Activated CD8-positive, alpha-beta memory T cell treated with anti-CD3 and anti-CD28 coated beads, Interleukin-2, amount 10 ng/mL, durations not matched to agents 7 days and 5 days (primary cell): ENCODE results near the gene RXRA. TPM values are rescaled to one million over a fixed set of nuclear protein-coding genes. Genes with fewer than 3 reads are reported as not detected.

Experiments used
- ATAC-seq: fragments of 150-1000 bp; cut with Tn5 transposase; one replicate; pipeline ENCODE4 v1.10.0; 2021; ENCODE audit warnings: moderate library complexity
- CTCF ChIA-PET: fragments of 350-600 bp; sonication (Branson Sonifier 250); formaldehyde crosslinking; loops from one replicate; lab custom pipeline; 2021; ENCODE audit warnings: antibody characterized with exemption; lab: Charles Lee
- DNase-seq: peaks from one replicate; pipeline ENCODE4 v3.0.0-alpha.2; 2020
- H3K27ac Mint-ChIP-seq: one replicate; pipeline ENCODE4 v1.8.0; 2021; ENCODE audit warnings: mild to moderate bottlenecking, mixed read lengths
- H3K27me3 Mint-ChIP-seq: one replicate; pipeline ENCODE4 v1.8.0; 2021; ENCODE audit warnings: mixed read lengths
- H3K36me3 Mint-ChIP-seq: one replicate; pipeline ENCODE4 v1.8.0; 2021; ENCODE audit warnings: mild to moderate bottlenecking, mixed read lengths
- H3K4me1 Mint-ChIP-seq: one replicate; pipeline ENCODE4 v1.8.0; 2021; ENCODE audit warnings: mixed read lengths
- H3K4me3 Mint-ChIP-seq: one replicate; pipeline ENCODE4 v1.8.0; 2021; ENCODE audit warnings: mild to moderate bottlenecking, moderate library complexity, mixed read lengths
- H3K9me3 Mint-ChIP-seq: one replicate; pipeline ENCODE4 v1.8.0; 2022; ENCODE audit warnings: low read depth, mixed read lengths
- total RNA-seq, 2 experiments: library from RNA; stranded (reverse); gene quantifications; one replicate each; pipeline ENCODE4 v1.2.3, GENCODE V29; 2021

RXRA gene
- total RNA-seq, 2 experiments from 2014 or later = 0.91 to 1.5 TPM

DNA sequence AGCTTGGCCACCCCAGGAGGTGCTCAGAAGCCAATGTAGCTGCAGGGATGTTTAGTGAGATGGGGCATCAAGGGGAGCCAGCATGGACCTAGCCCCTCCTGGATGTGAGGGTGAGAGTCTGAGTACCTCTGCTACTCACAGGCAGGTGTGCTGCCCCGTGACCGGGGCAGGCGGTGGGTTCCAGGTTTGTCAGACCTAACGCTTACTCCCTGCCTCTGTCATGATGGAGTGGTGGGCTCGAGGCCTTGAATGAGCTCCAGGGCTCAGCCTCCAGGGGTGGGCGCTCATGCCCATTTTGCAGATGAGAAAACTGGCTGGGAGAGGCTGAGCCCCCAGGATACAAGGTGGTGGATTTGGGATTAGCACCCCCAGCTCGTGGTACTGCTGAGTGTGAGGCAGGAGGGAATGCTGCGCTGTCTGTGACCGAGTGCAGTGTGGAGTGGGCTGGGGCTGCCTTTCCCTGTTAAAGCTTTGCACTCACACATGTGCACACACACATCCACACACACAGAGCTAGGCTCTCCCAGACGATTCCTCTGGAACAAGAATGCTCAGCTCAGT is 1.5 kb downstream of the RXRA start:
- no peak overlapping the region for H3K27ac Mint-ChIP-seq
- H3K27me3 Mint-ChIP-seq = peaks cover 42% of the 10 kb centered on the region
- no peak for DNase-seq
- CTCF ChIA-PET = interaction anchor here (0.7 to 1.3 kb wide), 2 partner anchors 16 to 122 kb away, joined by 3 read pairs; no protein-coding TSS in a partner anchor
- H3K36me3 Mint-ChIP-seq = no peaks in the 10 kb centered on the region
- no peak for ATAC-seq
- H3K9me3 Mint-ChIP-seq = no peaks in the 10 kb centered on the region
- no peak overlapping the region for H3K4me3 Mint-ChIP-seq
- peaks cover 2% of the 10 kb centered on the region for H3K4me1 Mint-ChIP-seq

DNA sequence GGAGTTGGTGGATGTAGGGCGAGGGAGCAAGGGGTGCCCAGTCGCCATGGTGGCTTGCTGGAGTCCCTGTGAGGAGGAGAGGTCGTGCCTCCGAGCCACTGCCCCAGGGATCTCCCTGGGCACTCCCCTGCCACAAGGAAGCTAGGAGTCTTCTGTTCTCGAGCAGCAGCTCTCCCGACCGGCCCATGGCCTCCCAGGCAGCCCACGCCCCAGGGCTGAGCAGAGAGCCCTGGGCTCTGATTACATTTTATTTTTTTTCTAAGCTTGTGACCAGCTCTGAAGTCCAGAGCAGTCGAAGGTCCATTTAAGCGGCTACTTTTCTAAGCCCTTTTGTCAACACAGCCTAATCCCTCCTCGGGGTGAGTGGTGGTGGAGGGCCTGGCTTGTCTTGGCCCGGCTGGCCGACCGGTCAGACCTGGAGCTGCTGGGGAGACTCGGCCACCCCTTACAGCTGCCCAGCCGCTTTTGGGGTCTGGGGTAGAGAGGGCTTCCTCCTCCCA is 2.1 kb downstream of the RXRA start:
- no peak overlapping the region for H3K27ac Mint-ChIP-seq
- peaks cover 2% of the 10 kb centered on the region for H3K4me1 Mint-ChIP-seq
- DNase-seq (no peak), ATAC-seq (no peak)
- CTCF ChIA-PET = interaction anchor here (0.7 to 1.3 kb wide), 2 partner anchors 16 to 121 kb away, joined by 3 read pairs; no protein-coding TSS in a partner anchor
- no peak overlapping the region for H3K4me3 Mint-ChIP-seq
- H3K9me3 Mint-ChIP-seq = no peaks in the 10 kb centered on the region
- H3K36me3 Mint-ChIP-seq = no peaks in the 10 kb centered on the region
- peaks cover 35% of the 10 kb centered on the region for H3K27me3 Mint-ChIP-seq

DNA sequence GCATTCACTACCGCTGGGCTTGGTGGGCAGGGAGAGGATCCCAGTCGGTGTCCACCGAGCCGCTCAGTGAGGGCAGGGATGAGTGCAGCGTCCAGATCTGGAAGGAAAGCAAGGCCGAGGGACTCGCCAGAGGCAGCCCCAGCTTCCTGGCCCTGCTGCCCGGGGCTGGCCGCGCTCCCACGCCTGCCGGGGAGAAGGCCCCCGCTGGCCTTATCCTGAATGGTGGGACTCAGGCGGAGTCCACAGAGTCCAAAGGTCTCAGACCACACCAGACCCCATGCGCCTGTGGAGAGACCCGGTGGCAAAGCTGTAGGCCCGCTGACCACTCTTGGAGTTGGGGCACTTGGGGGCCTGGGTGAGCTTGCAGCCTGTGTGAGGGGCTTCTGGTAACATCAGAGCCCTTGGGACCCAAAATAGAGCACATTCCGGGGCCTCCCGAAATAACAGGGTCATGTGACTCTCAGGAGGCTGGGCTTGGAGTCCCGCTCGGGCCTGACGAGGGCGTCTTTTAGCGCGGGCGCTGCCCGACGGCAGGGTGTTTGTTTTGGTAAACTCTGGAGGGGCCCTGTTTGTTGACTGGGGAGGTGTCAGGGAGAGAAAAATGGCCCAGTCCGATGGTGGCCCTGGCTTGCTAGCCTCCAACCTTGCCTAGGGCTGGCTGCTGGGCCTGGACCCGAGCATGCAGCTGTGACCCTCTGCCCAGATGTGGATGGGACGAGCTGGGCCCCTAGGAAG is 2.8 kb downstream of the RXRA start:
- CTCF ChIA-PET = interaction anchor here (1.3 kb wide), 1 partner anchor 121 kb away, joined by 3 read pairs; no protein-coding TSS in a partner anchor
- H3K9me3 Mint-ChIP-seq = no peaks in the 10 kb centered on the region
- ATAC-seq = no peak
- H3K36me3 Mint-ChIP-seq = no peaks in the 10 kb centered on the region
- peaks cover 2% of the 10 kb centered on the region for H3K4me1 Mint-ChIP-seq
- H3K27ac Mint-ChIP-seq = no peak overlapping the region
- H3K27me3 Mint-ChIP-seq = peaks cover 29% of the 10 kb centered on the region
- no peak for DNase-seq
- H3K4me3 Mint-ChIP-seq = no peak overlapping the region

- no peaks in the 10 kb centered on the region for H3K9me3 Mint-ChIP-seq
- H3K4me3 Mint-ChIP-seq = no peak overlapping the region
- H3K27me3 Mint-ChIP-seq = peaks cover 24% of the 10 kb centered on the region
- peaks cover 2% of the 10 kb centered on the region for H3K4me1 Mint-ChIP-seq
- CTCF ChIA-PET = no interaction called here
- DNase-seq (no peak), ATAC-seq (no peak)
- H3K27ac Mint-ChIP-seq = no peak overlapping the region
- no peaks in the 10 kb centered on the region for H3K36me3 Mint-ChIP-seq
These were observed 3.3 kb downstream of the RXRA start for GRCh38 chr9:134329576-134329855.

DNA sequence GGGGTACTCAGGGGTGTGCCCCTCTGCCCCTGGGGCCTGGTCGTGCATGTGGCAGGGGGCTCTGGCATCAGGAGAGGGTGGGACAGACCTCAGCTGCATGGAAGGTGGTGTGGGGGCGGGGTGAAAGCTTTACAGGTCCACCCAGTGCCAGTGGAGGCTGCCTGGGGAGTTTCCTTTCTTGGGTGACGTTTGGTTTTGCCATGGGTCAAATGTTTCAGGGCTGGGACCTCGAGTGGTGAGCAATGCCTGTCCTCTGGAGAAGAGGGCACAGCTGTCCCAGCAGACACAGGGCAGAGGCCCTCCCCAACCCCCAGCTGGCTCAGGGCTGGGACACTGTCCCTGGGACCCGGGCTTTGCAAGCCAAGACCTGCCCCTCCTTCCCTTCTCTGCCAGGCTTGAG is 3.6 kb downstream of the RXRA start:
- Mint-ChIP-seq H3K4me3 (no peak overlapping the region), H3K4me1 (peaks cover 2% of the 10 kb centered on the region), H3K27me3 (peaks cover 20% of the 10 kb centered on the region), H3K9me3 (no peaks in the 10 kb centered on the region), H3K36me3 (no peaks in the 10 kb centered on the region), H3K27ac (no peak overlapping the region)
- CTCF ChIA-PET = no interaction called here
- no peak for ATAC-seq
- no peak for DNase-seq

DNA sequence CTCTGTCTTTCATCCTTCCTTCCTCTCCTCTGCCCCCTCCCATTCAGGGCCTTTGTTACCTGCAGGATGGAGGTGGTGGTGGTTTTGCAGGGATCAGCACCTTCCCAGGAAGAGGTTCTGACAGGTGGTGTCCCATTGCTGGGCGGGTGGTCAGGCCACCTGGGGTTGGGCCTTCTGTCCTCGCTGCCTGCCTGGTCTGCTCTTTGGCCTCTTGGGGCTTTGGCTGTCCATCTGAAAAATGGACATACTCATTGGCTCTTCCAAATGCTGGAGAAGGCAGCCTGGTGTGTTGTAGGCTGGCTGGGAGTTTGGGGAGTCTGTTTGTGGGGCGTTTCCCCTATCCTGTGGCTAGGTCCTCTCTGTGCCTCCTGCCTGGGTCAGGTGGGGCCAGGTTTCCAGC is 4.3 kb downstream of the RXRA start:
- Mint-ChIP-seq H3K27me3 (peaks cover 18% of the 10 kb centered on the region), H3K27ac (no peak overlapping the region), H3K9me3 (no peaks in the 10 kb centered on the region), H3K36me3 (no peaks in the 10 kb centered on the region), H3K4me1 (no peaks in the 10 kb centered on the region), H3K4me3 (no peak overlapping the region)
- CTCF ChIA-PET = no interaction called here
- DNase-seq (no peak), ATAC-seq (no peak)

- DNase-seq (no peak), ATAC-seq (no peak)
- Mint-ChIP-seq H3K27ac (no peak overlapping the region), H3K4me3 (no peak overlapping the region), H3K9me3 (no peaks in the 10 kb centered on the region), H3K36me3 (no peaks in the 10 kb centered on the region), H3K4me1 (no peaks in the 10 kb centered on the region), H3K27me3 (peaks cover 18% of the 10 kb centered on the region)
- CTCF ChIA-PET = no interaction called here
These were observed 5.2 kb downstream of the RXRA start for GRCh38 chr9:134331186-134332025.

DNA sequence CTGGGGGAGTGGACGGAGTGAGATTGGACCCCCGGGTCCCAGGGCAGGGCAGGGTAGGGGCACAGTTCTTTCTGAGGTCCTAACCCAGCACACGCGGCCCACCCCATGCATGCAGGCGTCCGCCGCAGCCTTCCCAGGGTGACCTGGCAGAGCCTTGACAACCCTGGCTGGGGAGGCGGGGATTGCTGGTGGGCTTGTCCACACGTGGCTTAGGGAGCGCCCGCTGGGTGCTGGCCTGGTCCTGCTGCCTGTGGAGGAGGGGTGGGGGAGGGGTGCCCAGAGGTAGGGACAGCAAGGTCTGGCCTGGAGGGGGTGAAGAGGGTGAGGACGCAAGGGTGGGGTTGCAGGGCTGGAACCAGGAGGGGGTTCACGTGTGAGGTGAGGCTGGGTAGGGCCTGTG is 6.0 kb downstream of the RXRA start:
- H3K36me3 Mint-ChIP-seq = no peaks in the 10 kb centered on the region
- H3K27me3 Mint-ChIP-seq = peaks cover 15% of the 10 kb centered on the region
- DNase-seq (no peak), ATAC-seq (no peak)
- no peak overlapping the region for H3K4me3 Mint-ChIP-seq
- no peak overlapping the region for H3K27ac Mint-ChIP-seq
- H3K9me3 Mint-ChIP-seq = no peaks in the 10 kb centered on the region
- CTCF ChIA-PET = no interaction called here
- no peaks in the 10 kb centered on the region for H3K4me1 Mint-ChIP-seq

- H3K4me1 Mint-ChIP-seq = no peaks in the 10 kb centered on the region
- DNase-seq (no peak), ATAC-seq (no peak)
- no peaks in the 10 kb centered on the region for H3K36me3 Mint-ChIP-seq
- H3K9me3 Mint-ChIP-seq = no peaks in the 10 kb centered on the region
- CTCF ChIA-PET = no interaction called here
- no peak overlapping the region for H3K27ac Mint-ChIP-seq
- H3K27me3 Mint-ChIP-seq = peaks cover 9% of the 10 kb centered on the region
- no peak overlapping the region for H3K4me3 Mint-ChIP-seq
These were observed 6.6 kb downstream of the RXRA start for GRCh38 chr9:134332841-134333233.

DNA sequence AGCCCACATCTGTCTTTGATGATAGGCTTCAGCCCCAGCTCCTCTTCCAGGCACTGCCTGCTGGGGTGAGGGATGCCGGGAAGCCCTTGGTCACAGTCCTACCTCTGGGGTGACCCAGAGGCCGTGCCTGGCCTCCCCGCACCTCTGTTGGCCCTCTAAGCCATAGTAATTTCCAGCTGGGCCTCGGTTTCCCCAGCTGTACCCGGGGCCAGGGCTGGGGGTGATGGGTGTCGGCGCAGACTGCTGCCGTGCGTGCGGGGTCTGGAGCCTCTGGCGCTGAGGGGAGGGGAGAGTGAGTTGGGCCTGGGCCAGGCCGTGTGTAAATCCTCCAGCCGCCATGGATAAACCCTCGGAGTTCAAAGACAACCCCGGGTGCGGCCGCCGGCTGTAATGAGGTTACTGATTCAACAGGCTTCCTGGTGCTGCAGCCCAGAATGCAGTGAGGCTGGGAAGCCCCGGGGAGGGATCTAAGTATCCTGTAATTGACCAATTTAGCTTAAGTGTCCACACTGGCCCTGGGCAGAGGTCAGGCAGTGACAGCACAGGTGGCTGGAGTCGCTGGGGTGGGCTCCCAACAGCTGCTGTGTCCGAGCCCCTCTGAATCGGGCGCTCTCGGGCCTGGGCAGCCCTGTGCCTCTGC is 7.1 kb downstream of the RXRA start:
- no peaks in the 10 kb centered on the region for H3K36me3 Mint-ChIP-seq
- H3K4me1 Mint-ChIP-seq = no peaks in the 10 kb centered on the region
- H3K4me3 Mint-ChIP-seq = no peak overlapping the region

DNA sequence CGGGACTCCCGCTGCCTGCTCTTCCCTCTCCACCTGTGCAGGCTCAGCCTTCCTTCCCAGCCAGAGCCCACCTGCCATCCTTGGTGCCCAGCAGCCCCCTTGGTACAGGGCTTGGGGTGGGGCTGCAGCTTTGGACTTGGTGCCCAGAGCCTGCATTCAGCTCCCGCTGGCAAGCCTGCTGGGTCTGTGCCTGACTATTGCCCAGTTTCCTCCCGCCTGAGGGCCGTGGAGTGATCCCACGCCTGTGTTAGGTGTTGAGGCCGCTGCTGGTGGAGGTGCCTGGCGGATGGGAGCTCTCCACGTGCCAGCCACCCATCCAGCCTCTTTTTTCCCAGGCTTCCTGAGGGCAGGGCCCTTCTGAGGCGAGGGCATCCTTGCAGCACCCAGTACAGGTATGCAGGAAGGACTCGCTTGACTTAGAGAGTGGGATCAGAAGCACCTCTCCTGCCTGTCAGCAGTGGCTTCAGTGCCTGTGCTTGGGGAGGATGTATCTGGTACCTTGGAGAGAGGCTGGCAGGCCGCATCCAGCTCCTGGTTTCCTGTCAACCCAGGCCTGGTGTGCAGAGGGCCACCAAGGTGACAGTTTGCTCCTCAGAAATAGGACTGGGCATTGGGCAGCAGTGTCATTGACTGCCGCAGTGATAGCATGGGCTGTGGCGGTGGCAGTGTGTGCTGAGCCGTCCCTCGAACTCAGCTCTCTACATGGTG is 7.8 kb downstream of the RXRA start:
- DNase-seq (no peak), ATAC-seq (no peak)
- CTCF ChIA-PET = no interaction called here
- Mint-ChIP-seq H3K9me3 (no peaks in the 10 kb centered on the region), H3K27me3 (peaks cover 2% of the 10 kb centered on the region), H3K4me1 (no peaks in the 10 kb centered on the region), H3K36me3 (no peaks in the 10 kb centered on the region), H3K4me3 (no peak overlapping the region), H3K27ac (no peak overlapping the region)

More for the DNA sequence above, 7.1 kb downstream of the RXRA start:
- DNase-seq = no peak
- H3K27me3 Mint-ChIP-seq = peaks cover 4% of the 10 kb centered on the region
- H3K9me3 Mint-ChIP-seq = no peaks in the 10 kb centered on the region
- CTCF ChIA-PET = no interaction called here
- H3K27ac Mint-ChIP-seq = no peak overlapping the region
- no peak for ATAC-seq

GRCh38 chr9:134335061-134335460 is 8.8 kb downstream of the RXRA start:
- Mint-ChIP-seq H3K27me3 (no peaks in the 10 kb centered on the region), H3K4me3 (no peak overlapping the region), H3K9me3 (no peaks in the 10 kb centered on the region), H3K36me3 (no peaks in the 10 kb centered on the region), H3K4me1 (no peaks in the 10 kb centered on the region), H3K27ac (no peak overlapping the region)
- ATAC-seq (no peak), DNase-seq (no peak)
- CTCF ChIA-PET = no interaction called here
